Loucy (cell line): ENCODE measurements around the gene C2orf68.

Source experiments
- H2AFZ ChIP-seq: fragments of 200-600 bp; sonication (generic); 2 replicates; pipeline ENCODE4 v1.6.0; 2016; ENCODE audit warnings: antibody characterized with exemption, mild to moderate bottlenecking, low read length, moderate library complexity
- H3F3A ChIP-seq: fragments of 200-600 bp; 2 replicates; pipeline ENCODE4 v1.6.0; 2016; ENCODE audit warnings: antibody characterized with exemption, low read depth, mild to moderate bottlenecking
- H3K27me3 ChIP-seq: fragments of 200-600 bp; sonication (generic); 2 replicates; pipeline ENCODE4 v1.6.1; 2014; ENCODE audit warnings: low read length, mild to moderate bottlenecking; ENCODE audit not compliant: insufficient read depth, poor library complexity, severe bottlenecking
- H3K36me3 ChIP-seq: fragments of 200-600 bp; sonication (generic); 2 replicates; pipeline ENCODE4 v1.6.1; 2016; ENCODE audit warnings: low read length; ENCODE audit not compliant: insufficient read depth
- H3K4me1 ChIP-seq: fragments of 200-600 bp; sonication (generic); 2 replicates; pipeline ENCODE4 v1.5.1; 2014; ENCODE audit warnings: low read length, mild to moderate bottlenecking; ENCODE audit not compliant: insufficient read depth, poor library complexity, severe bottlenecking
- H3K4me2 ChIP-seq: fragments of 200-600 bp; sonication (generic); 2 replicates; pipeline ENCODE4 v1.6.0; 2014; ENCODE audit warnings: antibody characterized with exemption, low read length, low read depth, mild to moderate bottlenecking; ENCODE audit not compliant: poor library complexity, severe bottlenecking
- H3K4me3 ChIP-seq: fragments of 200-600 bp; sonication (generic); 2 replicates; pipeline ENCODE4 v1.5.1; 2014; ENCODE audit warnings: low read length, mild to moderate bottlenecking, mixed read lengths; ENCODE audit not compliant: poor library complexity, severe bottlenecking
- H3K79me2 ChIP-seq: fragments of 200-600 bp; sonication (generic); 2 replicates; pipeline ENCODE4 v1.6.1; 2014; ENCODE audit warnings: low read length; ENCODE audit not compliant: insufficient read depth
- H3K9ac ChIP-seq: fragments of 200-600 bp; sonication (generic); 2 replicates; pipeline ENCODE4 v1.6.0; 2014; ENCODE audit warnings: mild to moderate bottlenecking, low read depth, low read length, moderate library complexity; ENCODE audit not compliant: poor library complexity, severe bottlenecking
- H3K9me2 ChIP-seq: fragments of 200-600 bp; sonication (generic); replicated peaks from 2 replicates; pipeline ENCODE4 v1.6.1; 2016; ENCODE audit warnings: low read depth, low read length, mixed read lengths
- H3K9me3 ChIP-seq: fragments of 200-600 bp; sonication (generic); 2 replicates; pipeline ENCODE4 v1.6.1; 2014; ENCODE audit warnings: mild to moderate bottlenecking, antibody characterized with exemption, low read length, low read depth; ENCODE audit not compliant: insufficient read depth
- H4K20me1 ChIP-seq: fragments of 200-600 bp; sonication (generic); 2 replicates; pipeline ENCODE4 v1.6.0; 2014; ENCODE audit warnings: antibody characterized with exemption, low read length, mild to moderate bottlenecking; ENCODE audit not compliant: insufficient read depth, poor library complexity, severe bottlenecking
- EZH2phosphoT487 ChIP-seq: fragments of 200-600 bp; IDR thresholded peaks from 2 replicates; pipeline ENCODE4 v1.6.1; 2018; ENCODE audit warnings: antibody characterized with exemption, mild to moderate bottlenecking, moderate library complexity, borderline replicate concordance
- TF ChIP-seq, protein P1 (sequence below): fragments of 200-600 bp; sonication (generic); conservative IDR thresholded peaks from 2 replicates; pipeline ENCODE4 v1.5.1; 2014; ENCODE audit warnings: mild to moderate bottlenecking, antibody characterized with exemption, low read length

The C2orf68 gene

DNA sequence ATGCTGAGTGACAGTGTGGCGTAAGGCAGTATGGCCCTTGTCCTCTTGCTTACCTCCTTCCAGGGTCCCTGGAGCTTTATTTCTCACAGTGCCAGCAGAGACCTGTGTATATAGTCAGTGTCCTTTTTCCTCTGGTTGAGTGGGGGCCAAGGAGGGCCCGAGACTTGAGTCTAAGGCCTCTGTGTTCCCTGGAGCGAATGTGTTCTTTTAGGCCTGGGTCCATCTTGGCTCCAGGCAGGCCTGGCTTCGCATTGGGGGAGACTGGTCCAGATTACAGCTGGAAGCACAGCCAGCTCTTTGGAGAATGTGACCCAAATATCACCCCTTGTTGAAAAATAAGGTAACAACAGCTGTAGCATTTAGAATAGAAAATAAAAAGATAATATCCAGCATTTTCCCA, 22.7 kb downstream of the C2orf68 start:
- Histone ChIP-seq H3K4me2 (peak overlapping the region; percentile 85), H3K9ac (peak overlapping the region; percentile 71), H3F3A (0 out of 2 replicates have a peak, but pooled peaks cover 12% of the 10 kb centered on the region), H3K79me2 (peaks cover 46% of the 10 kb centered on the region), H3K4me1 (peaks cover 60% of the 10 kb centered on the region), H3K9me3 (no peaks in the 10 kb centered on the region), H3K9me2 (no peaks in the 10 kb centered on the region), H2AFZ (no peak overlapping the region), H3K36me3 (no peaks in the 10 kb centered on the region), H3K27me3 (no peaks in the 10 kb centered on the region), H3K4me3 (peak overlapping the region; percentile 63), H4K20me1 (no peaks in the 10 kb centered on the region)
- no peak for TF ChIP-seq EZH2phosphoT487
- TF ChIP-seq, protein P1, sequence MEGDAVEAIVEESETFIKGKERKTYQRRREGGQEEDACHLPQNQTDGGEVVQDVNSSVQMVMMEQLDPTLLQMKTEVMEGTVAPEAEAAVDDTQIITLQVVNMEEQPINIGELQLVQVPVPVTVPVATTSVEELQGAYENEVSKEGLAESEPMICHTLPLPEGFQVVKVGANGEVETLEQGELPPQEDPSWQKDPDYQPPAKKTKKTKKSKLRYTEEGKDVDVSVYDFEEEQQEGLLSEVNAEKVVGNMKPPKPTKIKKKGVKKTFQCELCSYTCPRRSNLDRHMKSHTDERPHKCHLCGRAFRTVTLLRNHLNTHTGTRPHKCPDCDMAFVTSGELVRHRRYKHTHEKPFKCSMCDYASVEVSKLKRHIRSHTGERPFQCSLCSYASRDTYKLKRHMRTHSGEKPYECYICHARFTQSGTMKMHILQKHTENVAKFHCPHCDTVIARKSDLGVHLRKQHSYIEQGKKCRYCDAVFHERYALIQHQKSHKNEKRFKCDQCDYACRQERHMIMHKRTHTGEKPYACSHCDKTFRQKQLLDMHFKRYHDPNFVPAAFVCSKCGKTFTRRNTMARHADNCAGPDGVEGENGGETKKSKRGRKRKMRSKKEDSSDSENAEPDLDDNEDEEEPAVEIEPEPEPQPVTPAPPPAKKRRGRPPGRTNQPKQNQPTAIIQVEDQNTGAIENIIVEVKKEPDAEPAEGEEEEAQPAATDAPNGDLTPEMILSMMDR = no peak

DNA sequence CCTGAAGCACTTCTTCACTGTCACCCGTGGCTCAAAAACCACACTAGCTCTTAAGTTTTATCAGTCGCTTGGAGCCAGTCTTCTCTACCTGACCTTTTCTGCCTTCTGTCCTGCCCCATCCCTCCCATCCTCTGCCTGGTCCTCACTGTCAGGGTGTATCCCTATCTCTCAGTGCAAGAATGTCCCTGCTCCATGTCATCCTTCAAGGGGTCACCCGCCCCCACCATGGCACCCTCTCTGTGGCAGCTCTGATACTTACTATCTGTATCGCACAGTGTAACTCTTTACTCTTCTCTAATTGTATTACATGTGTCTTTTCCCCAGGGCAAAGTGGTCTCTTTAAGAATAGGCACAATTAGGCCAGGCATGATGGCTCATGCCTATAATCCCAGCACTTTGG, 23.2 kb downstream of the C2orf68 start:
- Histone ChIP-seq H3K9me2 (no peaks in the 10 kb centered on the region), H2AFZ (no peak overlapping the region), H3F3A (0 out of 2 replicates have a peak, but pooled peaks cover 12% of the 10 kb centered on the region), H3K27me3 (no peaks in the 10 kb centered on the region), H3K36me3 (no peaks in the 10 kb centered on the region), H3K9ac (peak overlapping the region; percentile 71), H3K4me2 (peak overlapping the region; percentile 85), H4K20me1 (no peaks in the 10 kb centered on the region), H3K9me3 (no peaks in the 10 kb centered on the region), H3K4me3 (peak overlapping the region; percentile 63), H3K4me1 (peaks cover 65% of the 10 kb centered on the region), H3K79me2 (peaks cover 43% of the 10 kb centered on the region)
- TF ChIP-seq, protein P1 = no peak
- no peak for TF ChIP-seq EZH2phosphoT487

DNA sequence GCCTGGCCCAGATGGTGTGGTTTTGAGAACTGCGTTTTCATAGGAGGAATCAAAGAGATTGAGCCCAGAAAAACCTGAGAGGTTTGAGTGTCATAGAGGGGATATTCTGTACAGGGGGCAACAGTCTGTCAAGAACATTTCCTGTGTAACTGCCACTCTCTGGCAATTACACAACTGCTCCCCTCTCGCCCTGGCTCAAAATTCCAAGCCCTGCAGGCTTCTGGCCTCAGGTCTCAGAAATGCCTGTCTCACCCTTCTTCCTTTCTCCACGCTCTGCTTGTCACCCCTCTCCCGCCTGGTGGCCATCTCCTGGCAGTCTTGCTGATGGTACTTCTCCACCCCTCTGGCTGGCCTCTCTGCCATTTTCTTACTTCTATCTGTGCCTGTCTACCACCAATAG, 23.6 kb downstream of the C2orf68 start:
- H3K27me3 ChIP-seq = no peaks in the 10 kb centered on the region
- H3K79me2 ChIP-seq = peaks cover 43% of the 10 kb centered on the region
- H3K9ac ChIP-seq = peak overlapping the region; percentile 71
- peak overlapping the region; percentile 85 for H3K4me2 ChIP-seq
- 0 out of 2 replicates have a peak, but pooled peaks cover 12% of the 10 kb centered on the region for H3F3A ChIP-seq
- TF ChIP-seq EZH2phosphoT487 = no peak
- TF ChIP-seq, protein P1 = no peak
- H2AFZ ChIP-seq = no peak overlapping the region
- H3K36me3 ChIP-seq = no peaks in the 10 kb centered on the region
- H3K9me2 ChIP-seq = no peaks in the 10 kb centered on the region
- H3K4me1 ChIP-seq = peaks cover 66% of the 10 kb centered on the region
- peak overlapping the region; percentile 63 for H3K4me3 ChIP-seq
- H3K9me3 ChIP-seq = no peaks in the 10 kb centered on the region
- H4K20me1 ChIP-seq = no peaks in the 10 kb centered on the region
